Thoracic aorta (tissue), 2 donors: ENCODE results near the gene EXD3. TPM values are rescaled to one million over a fixed set of nuclear protein-coding genes. Genes with fewer than 3 reads are reported as not detected.

Experiments
- ATAC-seq: fragments of 150-250 bp; one replicate; pipeline ENCODE4 v1.8.0; 2017; ENCODE audit warnings: low read depth; ENCODE audit not compliant: insufficient number of reproducible peaks, low FRiP score
- DNase-seq: peaks from one replicate; pipeline ENCODE4 v3.0.0-alpha.2; 2020; ENCODE audit warnings: low spot score
- H3K27ac ChIP-seq, 2 donors: fragments of 200-600 bp; sonication (generic); 1 replicate in 1 of 2; 2 replicates in 1 of 2; pipeline ENCODE4 v1.5.1; 2016; ENCODE audit warnings: mild to moderate bottlenecking in 2 of 2, moderate library complexity in 2 of 2
- H3K27me3 ChIP-seq: fragments of 200-600 bp; sonication (generic); replicated peaks from 2 replicates; pipeline ENCODE4 v1.6.0; 2016; ENCODE audit warnings: mild to moderate bottlenecking; ENCODE audit not compliant: insufficient read depth
- H3K36me3 ChIP-seq: fragments of 200-600 bp; sonication (generic); one replicate; pipeline ENCODE4 v1.5.1; 2016
- H3K4me1 ChIP-seq, 2 donors: fragments of 200-600 bp; sonication (generic); 1 replicate in 1 of 2; 2 replicates in 1 of 2; pipeline versions ENCODE4 v1.5.1 to v1.6.0; 2016; ENCODE audit warnings: low read depth in 2 of 2, mild to moderate bottlenecking in 1 of 2; ENCODE audit not compliant: control insufficient read depth in 1 of 2
- H3K4me3 ChIP-seq: fragments of 200-600 bp; sonication (generic); 2 replicates; pipeline ENCODE4 v1.5.1; 2016; ENCODE audit warnings: mild to moderate bottlenecking
- H3K9me3 ChIP-seq: fragments of 200-600 bp; sonication (generic); 2 replicates; pipeline ENCODE4 v1.5.1; 2016
- total RNA-seq, 2 donors: library from RNA; depleted of rRNA; stranded (reverse); fragments of >200 nt; gene quantifications; one replicate each; pipeline versions ENCODE4 v1.1.0 to v1.2.3, GENCODE V29; 2016
- TF ChIP-seq, protein P1 (sequence below): fragments of 200-600 bp; sonication (generic); IDR thresholded peaks from one replicate; pipeline ENCODE4 v1.5.1; 2019; ENCODE audit warnings: antibody characterized with exemption

The EXD3 gene
- total RNA-seq, 2 donors from 2014 or later: 22.7 to 29.4 TPM

GRCh38 chr9:137385061-137385655 is 37.8 kb downstream of the EXD3 start:
- ATAC-seq: no peak

DNA sequence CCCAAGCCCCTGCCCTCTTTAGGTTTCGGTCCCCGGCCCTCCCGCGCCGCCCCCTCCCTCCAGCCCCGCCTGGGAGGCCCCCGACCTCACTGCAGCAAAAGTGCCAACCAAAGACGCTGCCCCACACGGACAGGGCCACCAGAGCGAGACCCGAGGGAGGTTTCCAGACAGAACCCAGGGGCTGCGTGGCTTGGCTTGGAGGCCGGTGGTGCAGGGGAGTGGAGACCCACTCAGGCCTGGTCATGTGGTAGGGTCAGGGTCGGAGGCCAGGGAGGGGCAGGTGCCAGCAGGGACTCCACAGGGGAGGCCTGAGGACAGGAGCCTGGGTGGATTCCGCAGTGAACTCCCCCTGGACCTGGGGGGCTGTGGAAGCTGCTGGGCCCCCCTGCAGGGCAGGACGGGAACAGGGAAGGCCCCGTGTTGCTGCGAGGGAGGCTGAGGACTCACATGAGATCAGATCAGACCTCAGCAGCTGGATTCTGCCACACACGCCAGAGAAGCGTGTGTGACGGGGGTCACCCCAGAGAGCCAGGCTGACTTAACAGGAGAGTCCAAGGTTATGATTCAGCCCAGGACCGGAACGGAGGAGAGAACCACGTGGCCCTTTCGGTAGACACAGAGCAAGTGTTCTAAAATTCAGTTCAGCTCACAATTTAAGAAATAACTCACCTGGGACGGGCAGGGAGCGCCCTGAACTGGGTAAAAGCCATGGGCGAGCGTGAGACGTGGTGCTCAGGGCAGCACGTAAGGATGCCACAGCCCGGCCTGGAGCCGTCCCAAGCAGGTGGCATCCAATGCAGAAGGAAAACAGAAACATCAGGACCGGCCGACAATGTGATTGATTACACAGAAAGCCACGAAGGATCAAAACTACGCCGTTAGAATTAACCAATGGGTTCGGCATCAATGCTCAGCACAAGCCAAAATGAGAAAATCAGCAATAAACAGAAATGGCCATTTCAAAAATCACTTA is 38.9 kb downstream of the EXD3 start:
- TF ChIP-seq, protein P1, sequence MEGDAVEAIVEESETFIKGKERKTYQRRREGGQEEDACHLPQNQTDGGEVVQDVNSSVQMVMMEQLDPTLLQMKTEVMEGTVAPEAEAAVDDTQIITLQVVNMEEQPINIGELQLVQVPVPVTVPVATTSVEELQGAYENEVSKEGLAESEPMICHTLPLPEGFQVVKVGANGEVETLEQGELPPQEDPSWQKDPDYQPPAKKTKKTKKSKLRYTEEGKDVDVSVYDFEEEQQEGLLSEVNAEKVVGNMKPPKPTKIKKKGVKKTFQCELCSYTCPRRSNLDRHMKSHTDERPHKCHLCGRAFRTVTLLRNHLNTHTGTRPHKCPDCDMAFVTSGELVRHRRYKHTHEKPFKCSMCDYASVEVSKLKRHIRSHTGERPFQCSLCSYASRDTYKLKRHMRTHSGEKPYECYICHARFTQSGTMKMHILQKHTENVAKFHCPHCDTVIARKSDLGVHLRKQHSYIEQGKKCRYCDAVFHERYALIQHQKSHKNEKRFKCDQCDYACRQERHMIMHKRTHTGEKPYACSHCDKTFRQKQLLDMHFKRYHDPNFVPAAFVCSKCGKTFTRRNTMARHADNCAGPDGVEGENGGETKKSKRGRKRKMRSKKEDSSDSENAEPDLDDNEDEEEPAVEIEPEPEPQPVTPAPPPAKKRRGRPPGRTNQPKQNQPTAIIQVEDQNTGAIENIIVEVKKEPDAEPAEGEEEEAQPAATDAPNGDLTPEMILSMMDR: no peak
- no peak for ATAC-seq
- Histone ChIP-seq H3K27ac (no peak overlapping the region), H3K36me3 (no peaks in the 10 kb centered on the region), H3K4me1 (no peaks in the 10 kb centered on the region), H3K9me3 (no peaks in the 10 kb centered on the region), H3K4me3 (no peak overlapping the region), H3K27me3 (no peaks in the 10 kb centered on the region)
- DNase-seq: no peak

More at GRCh38 chr9:137385061-137385655, 37.8 kb downstream of the EXD3 start:
- no peak overlapping the region for H3K27ac ChIP-seq
- no peaks in the 10 kb centered on the region for H3K4me1 ChIP-seq
- DNase-seq: no peak
- TF ChIP-seq, protein P1: no peak
- H3K36me3 ChIP-seq: no peaks in the 10 kb centered on the region
- H3K9me3 ChIP-seq: no peaks in the 10 kb centered on the region
- no peak overlapping the region for H3K4me3 ChIP-seq
- no peaks in the 10 kb centered on the region for H3K27me3 ChIP-seq

DNA sequence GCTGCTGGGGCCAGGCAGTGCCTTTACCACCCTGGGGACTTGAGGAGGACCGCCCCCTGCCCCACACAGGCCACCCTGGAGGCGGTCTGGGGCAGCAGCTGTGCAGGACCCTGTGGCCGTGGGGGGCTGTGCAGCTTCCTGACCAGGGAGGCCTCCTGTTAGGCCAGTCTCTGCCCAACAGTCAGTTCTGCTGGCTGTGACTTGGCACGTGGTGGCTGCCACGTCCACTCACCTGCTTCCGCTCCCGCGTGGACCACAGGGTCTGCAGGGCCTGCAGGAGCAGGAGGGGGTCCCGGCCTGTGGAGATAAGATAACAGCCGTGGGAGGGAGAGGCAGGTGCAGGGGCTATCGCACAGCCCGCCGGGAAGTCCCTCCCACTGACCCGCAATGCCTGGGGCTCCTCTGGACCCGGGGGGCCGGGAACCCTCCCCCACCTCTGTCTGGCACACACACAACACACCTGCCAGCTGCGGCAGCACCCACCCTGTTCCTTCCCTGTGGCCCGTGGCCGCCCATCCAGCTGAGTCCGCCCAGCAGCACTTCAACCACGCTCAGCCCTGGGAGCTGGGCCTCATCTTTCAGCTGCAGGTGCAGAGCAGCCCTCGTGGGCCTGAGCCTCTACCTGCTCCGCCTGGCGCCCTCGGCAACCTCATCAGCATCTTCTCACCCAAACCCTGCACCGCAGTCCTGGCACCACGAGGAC is 39.7 kb downstream of the EXD3 start:
- H3K27me3 ChIP-seq: no peaks in the 10 kb centered on the region
- DNase-seq: no peak
- TF ChIP-seq, protein P1: no peak
- H3K36me3 ChIP-seq: no peaks in the 10 kb centered on the region
- ATAC-seq: no peak
- no peaks in the 10 kb centered on the region for H3K4me1 ChIP-seq
- H3K27ac ChIP-seq: no peak overlapping the region
- no peak overlapping the region for H3K4me3 ChIP-seq
- no peaks in the 10 kb centered on the region for H3K9me3 ChIP-seq

GRCh38 chr9:137382444-137383080 is 40.4 kb downstream of the EXD3 start:
- TF ChIP-seq, protein P1: no peak
- no peak for DNase-seq
- Histone ChIP-seq H3K4me3 (no peak overlapping the region), H3K36me3 (no peaks in the 10 kb centered on the region), H3K27me3 (no peaks in the 10 kb centered on the region), H3K4me1 (no peaks in the 10 kb centered on the region), H3K27ac (no peak overlapping the region), H3K9me3 (no peaks in the 10 kb centered on the region)
- no peak for ATAC-seq
